ENCODE data around the gene SLC26A2. TPM values are rescaled to one million over a fixed set of nuclear protein-coding genes. Genes with fewer than 3 reads are reported as not detected.

The SLC26A2 gene
- total RNA-seq, 1 donor from 2014 or later = 15.4 TPM

DNA sequence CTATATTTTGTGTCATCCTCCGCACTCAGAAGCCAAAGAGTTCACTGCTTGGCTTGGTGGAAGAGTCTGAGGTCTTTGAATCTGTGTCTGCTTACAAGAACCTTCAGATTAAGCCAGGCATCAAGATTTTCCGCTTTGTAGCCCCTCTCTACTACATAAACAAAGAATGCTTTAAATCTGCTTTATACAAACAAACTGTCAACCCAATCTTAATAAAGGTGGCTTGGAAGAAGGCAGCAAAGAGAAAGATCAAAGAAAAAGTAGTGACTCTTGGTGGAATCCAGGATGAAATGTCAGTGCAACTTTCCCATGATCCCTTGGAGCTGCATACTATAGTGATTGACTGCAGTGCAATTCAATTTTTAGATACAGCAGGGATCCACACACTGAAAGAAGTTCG, 20.6 kb downstream of the SLC26A2 start:
- DNase-seq (ENCODE audit: low spot score in 2 of 2, unreplicated experiment in 2 of 2) = no peak
- H3K9me3 Mint-ChIP-seq = no peaks in the 10 kb centered on the region
- no peak overlapping the region for H3K27ac Mint-ChIP-seq
- H3K4me3 Mint-ChIP-seq = no peak overlapping the region
- no peaks in the 10 kb centered on the region for H3K27me3 Mint-ChIP-seq (ENCODE audit: low read depth)
- peaks cover 5% of the 10 kb centered on the region for H3K36me3 Mint-ChIP-seq
- TF ChIP-seq, protein P1, sequence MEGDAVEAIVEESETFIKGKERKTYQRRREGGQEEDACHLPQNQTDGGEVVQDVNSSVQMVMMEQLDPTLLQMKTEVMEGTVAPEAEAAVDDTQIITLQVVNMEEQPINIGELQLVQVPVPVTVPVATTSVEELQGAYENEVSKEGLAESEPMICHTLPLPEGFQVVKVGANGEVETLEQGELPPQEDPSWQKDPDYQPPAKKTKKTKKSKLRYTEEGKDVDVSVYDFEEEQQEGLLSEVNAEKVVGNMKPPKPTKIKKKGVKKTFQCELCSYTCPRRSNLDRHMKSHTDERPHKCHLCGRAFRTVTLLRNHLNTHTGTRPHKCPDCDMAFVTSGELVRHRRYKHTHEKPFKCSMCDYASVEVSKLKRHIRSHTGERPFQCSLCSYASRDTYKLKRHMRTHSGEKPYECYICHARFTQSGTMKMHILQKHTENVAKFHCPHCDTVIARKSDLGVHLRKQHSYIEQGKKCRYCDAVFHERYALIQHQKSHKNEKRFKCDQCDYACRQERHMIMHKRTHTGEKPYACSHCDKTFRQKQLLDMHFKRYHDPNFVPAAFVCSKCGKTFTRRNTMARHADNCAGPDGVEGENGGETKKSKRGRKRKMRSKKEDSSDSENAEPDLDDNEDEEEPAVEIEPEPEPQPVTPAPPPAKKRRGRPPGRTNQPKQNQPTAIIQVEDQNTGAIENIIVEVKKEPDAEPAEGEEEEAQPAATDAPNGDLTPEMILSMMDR (IDR thresholded peaks at IDR 0.05; ENCODE audit: unreplicated experiment) = no peak
- H3K4me1 Mint-ChIP-seq = peaks cover 4% of the 10 kb centered on the region

DNA sequence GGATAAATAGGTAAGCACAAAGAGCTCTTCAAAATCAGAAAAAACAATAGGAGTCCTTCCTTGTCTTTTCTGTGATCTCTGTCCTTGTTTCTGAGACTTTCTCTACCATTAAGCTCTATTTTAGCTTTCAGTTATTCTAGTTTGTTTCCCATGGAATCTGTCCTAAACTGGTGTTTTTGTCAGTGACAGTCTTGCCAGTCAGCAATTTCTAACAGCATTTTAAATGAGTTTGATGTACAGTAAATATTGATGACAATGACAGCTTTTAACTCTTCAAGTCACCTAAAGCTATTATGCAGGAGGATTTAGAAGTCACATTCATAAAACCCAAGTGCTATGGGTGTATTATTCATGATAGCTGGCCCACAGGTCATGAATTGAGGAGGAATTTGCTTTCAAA, 21.9 kb downstream of the SLC26A2 start:
- H3K36me3 Mint-ChIP-seq = peaks cover 4% of the 10 kb centered on the region
- no peaks in the 10 kb centered on the region for H3K9me3 Mint-ChIP-seq
- H3K4me1 Mint-ChIP-seq = peaks cover 4% of the 10 kb centered on the region
- no peak overlapping the region for H3K27ac Mint-ChIP-seq
- H3K4me3 Mint-ChIP-seq = no peak overlapping the region
- DNase-seq (ENCODE audit: low spot score in 2 of 2, unreplicated experiment in 2 of 2) = no peak
- H3K27me3 Mint-ChIP-seq (ENCODE audit: low read depth) = no peaks in the 10 kb centered on the region
- TF ChIP-seq, protein P1 (IDR thresholded peaks at IDR 0.05; ENCODE audit: unreplicated experiment) = no peak

DNA sequence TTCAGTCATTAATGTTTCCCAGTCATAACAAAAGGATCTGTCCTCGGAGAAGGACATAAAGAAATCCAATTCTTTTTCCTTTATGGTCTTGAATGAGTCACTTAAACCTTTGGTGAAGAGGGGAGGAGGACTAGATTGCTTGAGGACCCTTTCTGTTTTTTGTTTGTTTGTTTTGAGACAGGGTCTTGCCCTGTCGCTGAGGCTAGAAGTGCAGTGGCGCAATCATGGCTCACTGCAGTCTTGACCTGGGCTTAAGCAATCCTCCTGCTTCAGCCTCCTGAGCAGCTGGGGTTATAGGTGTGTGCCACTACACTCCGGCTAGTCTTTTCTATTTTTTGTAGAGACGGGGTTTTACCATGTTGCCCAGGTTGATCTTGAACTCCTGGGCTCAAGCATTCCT, 27.6 kb downstream of the SLC26A2 start:
- DNase-seq (ENCODE audit: low spot score in 2 of 2, unreplicated experiment in 2 of 2) = no peak
- no peaks in the 10 kb centered on the region for H3K27me3 Mint-ChIP-seq (ENCODE audit: low read depth)
- H3K36me3 Mint-ChIP-seq = no peaks in the 10 kb centered on the region
- H3K4me1 Mint-ChIP-seq = peaks cover 6% of the 10 kb centered on the region
- H3K4me3 Mint-ChIP-seq = no peak overlapping the region
- no peaks in the 10 kb centered on the region for H3K9me3 Mint-ChIP-seq
- no peak overlapping the region for H3K27ac Mint-ChIP-seq
- TF ChIP-seq, protein P1 (IDR thresholded peaks at IDR 0.05; ENCODE audit: unreplicated experiment) = no peak

DNA sequence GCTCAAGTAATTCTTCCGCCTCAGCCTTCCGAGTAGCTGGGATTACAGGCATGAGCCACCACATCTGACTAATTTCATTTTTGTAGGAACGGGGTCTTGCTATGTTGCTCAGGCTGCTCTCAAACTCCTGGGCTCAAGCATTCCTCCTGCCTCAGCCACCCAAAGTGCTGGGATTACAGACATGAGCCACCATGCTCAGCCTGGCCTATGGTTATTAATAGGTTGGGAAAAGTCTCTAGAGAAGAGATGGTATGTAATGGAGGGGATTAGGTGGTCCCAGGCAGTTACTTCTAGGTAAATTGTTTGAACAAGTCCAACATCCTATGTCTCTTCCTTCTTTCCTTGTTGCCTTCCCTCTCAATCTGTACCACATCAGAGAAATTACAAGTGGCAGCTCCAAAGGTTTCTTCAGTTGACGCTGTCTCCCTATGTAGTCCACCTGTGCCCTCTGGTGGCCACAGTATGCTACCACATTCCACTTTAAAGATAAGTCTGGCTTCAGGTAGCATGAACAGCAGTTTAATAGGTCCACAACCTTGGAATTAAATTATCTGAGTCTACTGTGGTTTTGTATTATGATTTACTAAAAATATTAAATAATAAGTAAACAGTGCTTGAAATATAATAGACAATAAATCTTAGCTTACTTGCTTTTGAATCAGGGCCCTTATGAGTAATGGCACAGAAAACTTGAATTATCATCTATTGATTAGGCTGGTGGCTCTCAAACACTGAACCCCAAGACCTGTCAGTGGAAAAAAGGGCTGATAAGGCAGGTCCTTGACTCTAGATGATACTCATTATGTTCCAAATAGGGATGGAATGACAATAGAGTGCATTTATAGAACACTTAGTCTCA, 30.2 kb downstream of the SLC26A2 start:
- Mint-ChIP-seq H3K36me3 (no peaks in the 10 kb centered on the region), H3K27me3 (ENCODE audit: low read depth) (no peaks in the 10 kb centered on the region), H3K9me3 (no peaks in the 10 kb centered on the region), H3K27ac (no peak overlapping the region), H3K4me1 (peaks cover 6% of the 10 kb centered on the region), H3K4me3 (no peak overlapping the region)
- TF ChIP-seq, protein P1 (IDR thresholded peaks at IDR 0.05; ENCODE audit: unreplicated experiment) = peak; percentile 89
- peak; percentile 32 to 76 for DNase-seq (ENCODE audit: low spot score in 2 of 2, unreplicated experiment in 2 of 2)

DNA sequence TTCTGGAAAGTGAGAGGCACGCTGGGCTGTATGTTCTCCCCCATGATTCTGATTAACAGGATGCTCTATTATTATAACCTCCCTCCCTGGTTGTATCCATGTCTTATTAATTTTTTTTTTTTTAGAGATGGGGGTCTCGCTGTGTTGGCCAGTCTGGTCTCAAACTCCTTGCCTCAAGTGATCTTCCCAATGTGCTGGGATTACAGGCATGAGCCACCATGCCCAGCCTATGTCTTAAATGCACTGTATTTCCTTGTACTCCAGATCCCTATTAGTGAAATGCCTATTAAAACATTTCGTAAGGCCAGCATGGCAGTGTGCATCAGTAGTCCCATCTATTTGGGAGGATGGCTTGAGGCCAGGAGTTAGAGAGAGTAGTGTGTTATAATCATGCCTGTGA, 32.9 kb downstream of the SLC26A2 start:
- TF ChIP-seq, protein P1 (IDR thresholded peaks at IDR 0.05; ENCODE audit: unreplicated experiment) = no peak
- Mint-ChIP-seq H3K4me3 (no peak overlapping the region), H3K27me3 (ENCODE audit: low read depth) (no peaks in the 10 kb centered on the region), H3K4me1 (peaks cover 6% of the 10 kb centered on the region), H3K36me3 (no peaks in the 10 kb centered on the region), H3K27ac (no peak overlapping the region), H3K9me3 (no peaks in the 10 kb centered on the region)
- DNase-seq (ENCODE audit: low spot score in 2 of 2, unreplicated experiment in 2 of 2) = no peak
